ENCODE data around the gene CER1.

DNA sequence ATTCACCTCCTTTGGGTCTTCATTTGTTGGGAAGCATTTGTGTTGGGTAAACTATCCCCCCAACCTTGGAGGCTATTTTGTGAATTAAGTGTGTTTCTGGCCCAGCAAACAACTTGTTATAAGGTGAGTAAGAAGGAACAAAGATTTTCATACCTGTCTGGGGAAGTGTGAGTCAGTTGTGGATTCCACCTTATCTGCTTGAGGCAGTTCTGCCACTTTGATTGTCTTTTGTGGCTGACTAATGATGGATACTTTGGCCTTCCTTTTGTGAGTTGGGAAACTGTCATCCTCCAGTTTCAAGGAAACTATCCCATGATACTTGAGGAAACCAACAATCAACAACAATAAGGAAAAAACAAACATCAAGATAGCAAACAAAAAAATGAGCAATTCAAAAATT is 24.6 kb upstream of the CER1 start:
- no peak for TF ChIP-seq POLR2A (IDR thresholded peaks at IDR 0.05)
- TF ChIP-seq, protein P1, sequence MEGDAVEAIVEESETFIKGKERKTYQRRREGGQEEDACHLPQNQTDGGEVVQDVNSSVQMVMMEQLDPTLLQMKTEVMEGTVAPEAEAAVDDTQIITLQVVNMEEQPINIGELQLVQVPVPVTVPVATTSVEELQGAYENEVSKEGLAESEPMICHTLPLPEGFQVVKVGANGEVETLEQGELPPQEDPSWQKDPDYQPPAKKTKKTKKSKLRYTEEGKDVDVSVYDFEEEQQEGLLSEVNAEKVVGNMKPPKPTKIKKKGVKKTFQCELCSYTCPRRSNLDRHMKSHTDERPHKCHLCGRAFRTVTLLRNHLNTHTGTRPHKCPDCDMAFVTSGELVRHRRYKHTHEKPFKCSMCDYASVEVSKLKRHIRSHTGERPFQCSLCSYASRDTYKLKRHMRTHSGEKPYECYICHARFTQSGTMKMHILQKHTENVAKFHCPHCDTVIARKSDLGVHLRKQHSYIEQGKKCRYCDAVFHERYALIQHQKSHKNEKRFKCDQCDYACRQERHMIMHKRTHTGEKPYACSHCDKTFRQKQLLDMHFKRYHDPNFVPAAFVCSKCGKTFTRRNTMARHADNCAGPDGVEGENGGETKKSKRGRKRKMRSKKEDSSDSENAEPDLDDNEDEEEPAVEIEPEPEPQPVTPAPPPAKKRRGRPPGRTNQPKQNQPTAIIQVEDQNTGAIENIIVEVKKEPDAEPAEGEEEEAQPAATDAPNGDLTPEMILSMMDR (IDR thresholded peaks at IDR 0.05): no peak

Measured in tibial nerve (tissue), 3 donors.